Measurements from ENCODE around the gene KLHL22.

GRCh38 chr22:20427104-20427944 is 68.3 kb downstream of the KLHL22 start:
- no peak for TF ChIP-seq CTCF (IDR thresholded peaks at IDR 0.05)
- TF ChIP-seq POLR2A (IDR thresholded peaks at IDR 0.05): no peak
- TF ChIP-seq POLR2AphosphoS5 (IDR thresholded peaks at IDR 0.05): no peak
- TF ChIP-seq EP300 (IDR thresholded peaks at IDR 0.05): no peak
